Osteocyte (in vitro differentiated cells): ENCODE results near the gene SSX2IP. TPM values are rescaled to one million over a fixed set of nuclear protein-coding genes. Genes with fewer than 3 reads are reported as not detected.

Experiments
- DNase-seq: peaks from one replicate; pipeline ENCODE4 v3.0.0; 2021; ENCODE audit warnings: mixed read lengths; ENCODE audit not compliant: unreplicated experiment; ENCODE audit errors: extremely low spot score
- H3K27ac Mint-ChIP-seq: one replicate; pipeline ENCODE4 v1.8.0; 2021; ENCODE audit warnings: mild to moderate bottlenecking, mixed read lengths; ENCODE audit not compliant: unreplicated experiment
- H3K27me3 Mint-ChIP-seq: one replicate; pipeline ENCODE4 v1.8.0; 2021; ENCODE audit warnings: mixed read lengths; ENCODE audit not compliant: unreplicated experiment
- H3K36me3 Mint-ChIP-seq: one replicate; pipeline ENCODE4 v1.8.0; 2021; ENCODE audit warnings: mixed read lengths; ENCODE audit not compliant: unreplicated experiment
- H3K4me1 Mint-ChIP-seq: one replicate; pipeline ENCODE4 v1.8.0; 2021; ENCODE audit warnings: mixed read lengths; ENCODE audit not compliant: unreplicated experiment
- H3K4me3 Mint-ChIP-seq: one replicate; pipeline ENCODE4 v1.8.0; 2021; ENCODE audit warnings: mild to moderate bottlenecking, moderate library complexity, mixed read lengths; ENCODE audit not compliant: unreplicated experiment
- H3K9me3 Mint-ChIP-seq: one replicate; pipeline ENCODE4 v1.8.0; 2021; ENCODE audit warnings: mixed read lengths; ENCODE audit not compliant: unreplicated experiment
- total RNA-seq: library from RNA; stranded (reverse); gene quantifications from 2 replicates; pipeline ENCODE4 v1.2.1, GENCODE V29; 2021
- TF ChIP-seq, protein P1 (sequence below): fragments of 200-600 bp; sonication (generic); IDR thresholded peaks from 2 replicates; pipeline ENCODE4 v1.5.0; 2021; ENCODE audit warnings: antibody characterized with exemption, mild to moderate bottlenecking, moderate library complexity

The SSX2IP gene
- total RNA-seq, 1 donor from 2014 or later: 7.0 TPM

DNA sequence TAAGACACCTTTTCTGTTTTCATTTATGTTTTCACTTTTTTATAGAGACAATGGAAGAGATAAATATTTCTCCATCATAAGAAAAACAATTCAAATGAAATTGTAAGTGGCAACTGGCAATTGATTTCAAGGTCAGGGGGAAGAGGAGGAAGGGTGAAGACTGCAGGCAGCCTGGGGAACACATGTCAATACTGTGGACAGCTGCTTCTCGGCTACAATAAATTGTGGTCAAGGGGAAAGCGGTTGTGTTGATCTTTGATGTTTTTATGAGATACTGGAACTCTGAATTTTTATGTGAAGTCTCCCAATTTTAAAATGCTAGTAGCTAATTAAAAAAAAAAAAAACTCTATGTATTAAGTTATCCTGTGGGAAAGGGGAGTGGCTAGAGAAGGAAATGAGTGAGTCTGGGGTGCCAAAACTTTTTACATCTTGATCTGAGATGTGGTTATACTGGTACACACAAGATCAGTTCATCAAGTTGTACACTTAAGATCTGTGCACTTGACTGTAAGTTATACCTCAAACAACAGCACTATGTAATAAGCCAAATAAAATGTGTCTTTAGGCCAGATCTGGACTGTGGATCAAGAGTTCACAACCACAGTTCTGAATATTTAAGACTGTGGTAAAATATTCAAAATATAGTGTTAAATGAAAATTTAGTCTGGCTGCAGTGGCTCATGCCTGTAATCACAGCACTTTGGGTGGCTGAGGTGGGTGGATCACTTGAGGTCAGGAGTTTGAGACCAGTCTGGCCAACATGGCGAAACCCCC lies 18.0 kb downstream of the SSX2IP start:
- TF ChIP-seq, protein P1, sequence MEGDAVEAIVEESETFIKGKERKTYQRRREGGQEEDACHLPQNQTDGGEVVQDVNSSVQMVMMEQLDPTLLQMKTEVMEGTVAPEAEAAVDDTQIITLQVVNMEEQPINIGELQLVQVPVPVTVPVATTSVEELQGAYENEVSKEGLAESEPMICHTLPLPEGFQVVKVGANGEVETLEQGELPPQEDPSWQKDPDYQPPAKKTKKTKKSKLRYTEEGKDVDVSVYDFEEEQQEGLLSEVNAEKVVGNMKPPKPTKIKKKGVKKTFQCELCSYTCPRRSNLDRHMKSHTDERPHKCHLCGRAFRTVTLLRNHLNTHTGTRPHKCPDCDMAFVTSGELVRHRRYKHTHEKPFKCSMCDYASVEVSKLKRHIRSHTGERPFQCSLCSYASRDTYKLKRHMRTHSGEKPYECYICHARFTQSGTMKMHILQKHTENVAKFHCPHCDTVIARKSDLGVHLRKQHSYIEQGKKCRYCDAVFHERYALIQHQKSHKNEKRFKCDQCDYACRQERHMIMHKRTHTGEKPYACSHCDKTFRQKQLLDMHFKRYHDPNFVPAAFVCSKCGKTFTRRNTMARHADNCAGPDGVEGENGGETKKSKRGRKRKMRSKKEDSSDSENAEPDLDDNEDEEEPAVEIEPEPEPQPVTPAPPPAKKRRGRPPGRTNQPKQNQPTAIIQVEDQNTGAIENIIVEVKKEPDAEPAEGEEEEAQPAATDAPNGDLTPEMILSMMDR: no peak
- Mint-ChIP-seq H3K36me3 (no peaks in the 10 kb centered on the region), H3K4me3 (no peak overlapping the region), H3K4me1 (no peaks in the 10 kb centered on the region), H3K27ac (no peak overlapping the region), H3K9me3 (no peaks in the 10 kb centered on the region), H3K27me3 (no peaks in the 10 kb centered on the region)
- no peak for DNase-seq

DNA sequence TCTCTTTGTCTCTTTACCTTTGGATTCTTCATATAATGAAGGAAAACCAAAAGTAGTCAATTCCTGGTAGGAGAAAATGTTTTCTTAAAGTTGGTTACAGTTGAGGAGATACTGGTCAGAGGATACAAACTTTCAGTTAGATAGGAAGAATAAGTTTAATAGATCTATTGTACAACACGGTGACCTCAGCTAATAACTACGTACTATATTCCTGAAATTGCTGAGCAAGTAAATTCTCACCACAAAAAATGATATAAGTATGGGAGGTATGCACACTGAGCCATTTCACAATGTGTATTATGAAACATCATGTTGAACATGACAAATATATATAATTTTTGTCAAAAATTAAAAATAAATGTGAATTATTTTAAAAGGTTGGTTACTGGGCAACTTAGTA lies 20.4 kb downstream of the SSX2IP start:
- TF ChIP-seq, protein P1: no peak
- H3K4me1 Mint-ChIP-seq: peaks cover 6% of the 10 kb centered on the region
- no peaks in the 10 kb centered on the region for H3K9me3 Mint-ChIP-seq
- no peaks in the 10 kb centered on the region for H3K36me3 Mint-ChIP-seq
- H3K27me3 Mint-ChIP-seq: no peaks in the 10 kb centered on the region
- H3K27ac Mint-ChIP-seq: no peak overlapping the region
- no peak for DNase-seq
- no peak overlapping the region for H3K4me3 Mint-ChIP-seq

DNA sequence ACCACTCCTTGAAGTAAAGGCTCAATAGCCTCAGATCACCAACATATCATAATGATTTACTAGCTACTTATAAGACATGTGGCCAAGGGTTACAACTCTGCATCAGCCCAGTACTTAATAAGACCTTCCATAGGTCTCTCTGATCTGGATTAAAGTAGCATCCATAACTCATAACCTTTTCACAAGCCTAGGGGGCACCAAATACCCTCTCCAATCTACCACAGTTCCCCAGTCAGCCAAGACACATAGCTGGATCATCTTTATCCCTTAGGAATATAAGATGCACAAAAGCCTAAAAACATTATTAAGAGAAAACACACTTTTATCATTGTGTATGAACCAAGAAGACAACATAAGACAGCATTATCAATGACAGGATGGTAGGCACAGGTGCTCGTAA lies 22.1 kb downstream of the SSX2IP start:
- DNase-seq: no peak
- peaks cover 6% of the 10 kb centered on the region for H3K4me1 Mint-ChIP-seq
- TF ChIP-seq, protein P1: no peak

DNA sequence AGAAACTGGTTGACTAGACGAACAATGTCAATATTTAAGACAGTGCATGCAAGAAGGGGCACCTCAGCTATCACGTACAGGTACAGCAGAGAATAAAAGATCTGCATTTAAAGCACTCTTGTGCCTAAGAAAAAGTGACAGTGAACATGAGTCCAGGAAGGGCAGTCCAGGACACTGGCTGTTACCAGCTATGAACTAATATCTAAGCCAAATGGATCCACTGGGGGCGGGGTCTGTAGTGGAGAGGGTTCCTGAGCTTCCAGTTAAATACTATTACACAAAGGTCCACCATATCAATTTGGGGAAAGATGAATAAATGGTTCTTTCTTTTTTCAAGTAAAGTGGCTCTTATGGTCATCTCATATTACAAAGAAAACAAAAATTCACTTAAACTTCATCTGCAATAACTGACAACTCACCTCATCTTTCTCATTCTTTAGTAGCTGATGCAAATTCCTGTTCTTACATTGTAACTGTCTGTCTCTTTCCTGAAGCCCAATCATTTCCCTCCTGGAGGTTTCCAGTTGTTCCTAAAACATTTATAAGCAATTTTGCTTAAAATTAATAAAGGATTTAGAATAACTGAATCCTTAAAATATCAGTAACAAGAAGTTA lies 24.5 kb downstream of the SSX2IP start:
- H3K4me3 Mint-ChIP-seq: no peak overlapping the region
- no peaks in the 10 kb centered on the region for H3K9me3 Mint-ChIP-seq
- peaks cover 6% of the 10 kb centered on the region for H3K4me1 Mint-ChIP-seq
- H3K27ac Mint-ChIP-seq: no peak overlapping the region
- peaks cover 3% of the 10 kb centered on the region for H3K36me3 Mint-ChIP-seq
- no peak for DNase-seq
- H3K27me3 Mint-ChIP-seq: no peaks in the 10 kb centered on the region
- TF ChIP-seq, protein P1: no peak

More for the DNA sequence above, 22.1 kb downstream of the SSX2IP start:
- no peak overlapping the region for H3K27ac Mint-ChIP-seq
- no peaks in the 10 kb centered on the region for H3K27me3 Mint-ChIP-seq
- no peaks in the 10 kb centered on the region for H3K9me3 Mint-ChIP-seq
- no peak overlapping the region for H3K4me3 Mint-ChIP-seq
- H3K36me3 Mint-ChIP-seq: no peaks in the 10 kb centered on the region

DNA sequence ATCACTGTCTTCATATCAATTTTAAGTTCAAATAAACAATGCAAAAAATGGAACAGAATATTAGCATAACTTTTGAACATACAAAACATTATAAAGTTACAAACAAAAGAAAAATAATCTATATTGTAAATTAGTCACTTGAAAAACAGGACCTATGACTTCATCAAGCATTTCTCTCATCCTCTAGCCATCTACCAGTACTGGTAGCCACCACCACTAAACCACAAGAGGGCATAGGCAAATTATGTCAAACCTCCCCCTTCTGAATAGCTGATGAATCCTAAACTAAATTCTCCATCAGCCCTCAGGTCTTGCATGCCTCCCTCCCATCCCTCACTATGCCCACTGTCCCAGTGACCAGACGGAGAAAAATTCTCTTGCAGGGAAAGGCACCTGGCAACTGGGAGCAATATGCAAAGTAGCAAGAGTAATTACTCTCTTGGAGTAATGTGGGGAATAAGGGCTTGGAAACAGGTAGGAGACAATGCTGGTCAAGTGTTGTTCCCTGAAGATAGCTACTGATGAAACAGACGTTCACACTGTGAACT lies 37.1 kb downstream of the SSX2IP start:
- Mint-ChIP-seq H3K27ac (no peak overlapping the region), H3K4me3 (no peak overlapping the region), H3K36me3 (peaks cover 16% of the 10 kb centered on the region), H3K4me1 (no peaks in the 10 kb centered on the region), H3K9me3 (no peaks in the 10 kb centered on the region), H3K27me3 (no peaks in the 10 kb centered on the region)
- DNase-seq: no peak
- TF ChIP-seq, protein P1: no peak
